ENCODE data around the gene DCTPP1. TPM values are rescaled to one million over a fixed set of nuclear protein-coding genes. Genes with fewer than 3 reads are reported as not detected.

DCTPP1 gene
- total and polyA plus RNA-seq, 9 of the 15 experiments (the other 6 are each of a cell fraction or from before 2014, with no cell fraction given): 45.0 to 132 (median 80.6) TPM

DNA sequence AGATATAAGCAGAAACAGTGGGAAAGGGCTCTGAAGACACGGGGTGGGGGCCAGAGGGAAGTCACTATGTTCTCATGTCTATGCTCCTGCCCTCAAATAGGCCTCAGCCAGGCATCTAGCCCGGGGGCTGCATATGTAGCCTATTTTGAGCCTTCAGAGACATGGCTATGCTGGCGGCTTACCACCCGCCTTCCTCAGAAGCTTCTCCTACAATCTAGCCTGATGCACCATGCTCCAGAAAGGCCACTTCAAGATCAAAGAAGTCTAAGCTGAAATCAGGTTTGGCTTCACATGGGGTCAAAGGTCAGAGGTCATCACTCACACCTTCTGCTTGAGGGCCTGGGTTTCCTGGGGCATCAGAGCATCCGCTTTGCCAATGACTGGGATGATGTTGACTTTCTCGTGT lies 49.0 kb downstream of the DCTPP1 start (continued):
- TF ChIP-seq ZNF586 (CRISPR knock-in tag; conservative IDR thresholded peaks at IDR 0.05) (no peak), SMAD4 (CRISPR knock-in tag; conservative IDR thresholded peaks at IDR 0.05) (0 out of 2 replicates have a peak, but pooled peaks have one; percentile 8), KAT8 (IDR thresholded peaks at IDR 0.05; ENCODE audit: low read depth) (no peak), ZNF507 (tag; conservative IDR thresholded peaks at IDR 0.05) (no peak), MED1 (CRISPR knock-in tag; IDR thresholded peaks at IDR 0.05; ENCODE audit: borderline replicate concordance) (no peak), ZKSCAN3 (CRISPR knock-in tag; IDR thresholded peaks at IDR 0.05) (no peak), POU5F1 (IDR thresholded peaks at IDR 0.05; ENCODE audit: borderline replicate concordance, low read depth, low read length, partially characterized antibody) (no peak), DIDO1 (tag; IDR thresholded peaks at IDR 0.05; ENCODE audit: low read depth) (no peak), GTF2A2 (tag; IDR thresholded peaks at IDR 0.05) (peak; percentile 54; the same call in 1 of the 2 replicates), CTBP1 (IDR thresholded peaks at IDR 0.05; ENCODE audit: borderline replicate concordance) (no peak)
- TF ChIP-seq, protein P1, sequence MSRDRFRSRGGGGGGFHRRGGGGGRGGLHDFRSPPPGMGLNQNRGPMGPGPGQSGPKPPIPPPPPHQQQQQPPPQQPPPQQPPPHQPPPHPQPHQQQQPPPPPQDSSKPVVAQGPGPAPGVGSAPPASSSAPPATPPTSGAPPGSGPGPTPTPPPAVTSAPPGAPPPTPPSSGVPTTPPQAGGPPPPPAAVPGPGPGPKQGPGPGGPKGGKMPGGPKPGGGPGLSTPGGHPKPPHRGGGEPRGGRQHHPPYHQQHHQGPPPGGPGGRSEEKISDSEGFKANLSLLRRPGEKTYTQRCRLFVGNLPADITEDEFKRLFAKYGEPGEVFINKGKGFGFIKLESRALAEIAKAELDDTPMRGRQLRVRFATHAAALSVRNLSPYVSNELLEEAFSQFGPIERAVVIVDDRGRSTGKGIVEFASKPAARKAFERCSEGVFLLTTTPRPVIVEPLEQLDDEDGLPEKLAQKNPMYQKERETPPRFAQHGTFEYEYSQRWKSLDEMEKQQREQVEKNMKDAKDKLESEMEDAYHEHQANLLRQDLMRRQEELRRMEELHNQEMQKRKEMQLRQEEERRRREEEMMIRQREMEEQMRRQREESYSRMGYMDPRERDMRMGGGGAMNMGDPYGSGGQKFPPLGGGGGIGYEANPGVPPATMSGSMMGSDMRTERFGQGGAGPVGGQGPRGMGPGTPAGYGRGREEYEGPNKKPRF (IDR thresholded peaks at IDR 0.05; ENCODE audit: low read depth, low read length): no peak
- TF ChIP-seq, protein P2, sequence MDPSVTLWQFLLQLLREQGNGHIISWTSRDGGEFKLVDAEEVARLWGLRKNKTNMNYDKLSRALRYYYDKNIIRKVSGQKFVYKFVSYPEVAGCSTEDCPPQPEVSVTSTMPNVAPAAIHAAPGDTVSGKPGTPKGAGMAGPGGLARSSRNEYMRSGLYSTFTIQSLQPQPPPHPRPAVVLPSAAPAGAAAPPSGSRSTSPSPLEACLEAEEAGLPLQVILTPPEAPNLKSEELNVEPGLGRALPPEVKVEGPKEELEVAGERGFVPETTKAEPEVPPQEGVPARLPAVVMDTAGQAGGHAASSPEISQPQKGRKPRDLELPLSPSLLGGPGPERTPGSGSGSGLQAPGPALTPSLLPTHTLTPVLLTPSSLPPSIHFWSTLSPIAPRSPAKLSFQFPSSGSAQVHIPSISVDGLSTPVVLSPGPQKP (CRISPR knock-in tag; IDR thresholded peaks at IDR 0.05): no peak
- TF ChIP-seq, protein P3, sequence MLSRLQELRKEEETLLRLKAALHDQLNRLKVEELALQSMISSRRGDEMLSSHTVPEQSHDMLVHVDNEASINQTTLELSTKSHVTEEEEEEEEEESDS (CRISPR knock-in tag; IDR thresholded peaks at IDR 0.05): no peak

Data from K562 (cell line).